Amniotic epithelial cell (primary cell): Measurements from ENCODE around the gene ANKH.
"Not testable (repeated sequence)": the region's sequence is repeated elsewhere in the genome, so short reads cannot be mapped to it uniquely, and the experiment has no call there.

Experiments used
- DNase-seq: peaks from one replicate; pipeline ENCODE4 v3.0.0-alpha.2; 2010; ENCODE audit warnings: low read depth

Gene ANKH

GRCh38 chr5:14854799-14855198, 16.8 kb downstream of the ANKH start:
- no peak for DNase-seq

GRCh38 chr5:14853685-14854084, 17.9 kb downstream of the ANKH start:
- no peak for DNase-seq

- DNase-seq, result no peak
Measured at GRCh38 chr5:14852779-14853178, 18.8 kb downstream of the ANKH start.

GRCh38 chr5:14851999-14852526, 19.5 kb downstream of the ANKH start:
- DNase-seq, result no peak

GRCh38 chr5:14851597-14851996, 20.0 kb downstream of the ANKH start:
- DNase-seq, result no peak

GRCh38 chr5:14851050-14851419, 20.5 kb downstream of the ANKH start:
- no peak for DNase-seq

GRCh38 chr5:14850419-14851049, 21.0 kb downstream of the ANKH start:
- no peak for DNase-seq

- DNase-seq, result peak; percentile 73
Measured at GRCh38 chr5:14849516-14850294, 21.9 kb downstream of the ANKH start.

- DNase-seq, result not testable (repeated sequence)
Measured at GRCh38 chr5:14848942-14849341, 22.6 kb downstream of the ANKH start.

GRCh38 chr5:14848385-14848784, 23.2 kb downstream of the ANKH start:
- no peak for DNase-seq

GRCh38 chr5:14847471-14847870, 24.1 kb downstream of the ANKH start:
- DNase-seq, result no peak

GRCh38 chr5:14842117-14842516, 29.5 kb downstream of the ANKH start:
- no peak for DNase-seq

GRCh38 chr5:14840624-14841023, 31.0 kb downstream of the ANKH start:
- DNase-seq, result no peak

GRCh38 chr5:14838396-14839319, 32.9 kb downstream of the ANKH start:
- no peak for DNase-seq

- DNase-seq, result not testable (repeated sequence)
Measured at GRCh38 chr5:14837423-14838122, 34.0 kb downstream of the ANKH start.

GRCh38 chr5:14834584-14835550, 36.7 kb downstream of the ANKH start:
- no peak for DNase-seq

GRCh38 chr5:14834062-14834461, 37.5 kb downstream of the ANKH start:
- no peak for DNase-seq

GRCh38 chr5:14831006-14831338, 40.6 kb downstream of the ANKH start:
- no peak for DNase-seq

GRCh38 chr5:14830210-14831005, 41.2 kb downstream of the ANKH start:
- DNase-seq, result no peak

GRCh38 chr5:14829396-14829795, 42.2 kb downstream of the ANKH start:
- no peak for DNase-seq
